ENCODE results near the gene ITPR1.
A peak's percentile ranks its signal among the peaks of the same experiment; 100 is the strongest.

Gene ITPR1

GRCh38 chr3:4493941-4494894 is 1.1 kb downstream of the ITPR1 start (continued):
- TF ChIP-seq ZNF394 (tag by site-specific recombination; IDR thresholded peaks at IDR 0.05; ENCODE audit: borderline replicate concordance): peak; percentile 62
- no peak for TF ChIP-seq KLF1 (tag by site-specific recombination; IDR thresholded peaks at IDR 0.05)
- no peak for TF ChIP-seq ZNF292 (tag by site-specific recombination; IDR thresholded peaks at IDR 0.05; ENCODE audit: borderline replicate concordance, low read depth)
- TF ChIP-seq, protein P1, sequence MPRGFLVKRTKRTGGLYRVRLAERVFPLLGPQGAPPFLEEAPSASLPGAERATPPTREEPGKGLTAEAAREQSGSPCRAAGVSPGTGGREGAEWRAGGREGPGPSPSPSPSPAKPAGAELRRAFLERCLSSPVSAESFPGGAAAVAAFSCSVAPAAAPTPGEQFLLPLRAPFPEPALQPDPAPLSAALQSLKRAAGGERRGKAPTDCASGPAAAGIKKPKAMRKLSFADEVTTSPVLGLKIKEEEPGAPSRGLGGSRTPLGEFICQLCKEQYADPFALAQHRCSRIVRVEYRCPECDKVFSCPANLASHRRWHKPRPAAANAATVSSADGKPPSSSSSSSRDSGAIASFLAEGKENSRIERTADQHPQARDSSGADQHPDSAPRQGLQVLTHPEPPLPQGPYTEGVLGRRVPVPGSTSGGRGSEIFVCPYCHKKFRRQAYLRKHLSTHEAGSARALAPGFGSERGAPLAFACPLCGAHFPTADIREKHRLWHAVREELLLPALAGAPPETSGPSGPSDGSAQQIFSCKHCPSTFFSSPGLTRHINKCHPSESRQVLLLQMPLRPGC (tag by site-specific recombination; IDR thresholded peaks at IDR 0.05): no peak
- TF ChIP-seq ZSCAN4 (tag by site-specific recombination; IDR thresholded peaks at IDR 0.05): no peak
- no peak for TF ChIP-seq ZNF449 (tag by site-specific recombination; IDR thresholded peaks at IDR 0.05)
- TF ChIP-seq FEZF1 (tag by site-specific recombination; IDR thresholded peaks at IDR 0.05): peak; percentile 47; the same call in 1 of the 2 replicates
- TF ChIP-seq SCRT1 (tag by site-specific recombination; IDR thresholded peaks at IDR 0.05; ENCODE audit: borderline replicate concordance): no peak
- no peak for TF ChIP-seq ZNF174 (tag by site-specific recombination; IDR thresholded peaks at IDR 0.05)
- TF ChIP-seq ZFP69B (tag by site-specific recombination; IDR thresholded peaks at IDR 0.05): no peak
- TF ChIP-seq ZBTB48 (tag by site-specific recombination; IDR thresholded peaks at IDR 0.05): 0 out of 2 replicates have a peak, but pooled peaks have one; percentile 15
- TF ChIP-seq ZNF335 (tag by site-specific recombination; conservative IDR thresholded peaks at IDR 0.05): peak; percentile 16; the same call in 1 of the 2 replicates

- TF ChIP-seq PRDM1 (tag by site-specific recombination; IDR thresholded peaks at IDR 0.05) (peak; percentile 80), SCRT2 (tag by site-specific recombination; IDR thresholded peaks at IDR 0.05) (peak; percentile 71), ZNF645 (tag by site-specific recombination; IDR thresholded peaks at IDR 0.05) (no peak), ZNF121 (tag by site-specific recombination; IDR thresholded peaks at IDR 0.05) (no peak), ZNF560 (tag by site-specific recombination; IDR thresholded peaks at IDR 0.05; ENCODE audit: borderline replicate concordance) (no peak), SP3 (tag by site-specific recombination; IDR thresholded peaks at IDR 0.05) (no peak), ZFHX2 (tag by site-specific recombination; conservative IDR thresholded peaks at IDR 0.05) (no peak), ZEB2 (tag by site-specific recombination; IDR thresholded peaks at IDR 0.05) (no peak), ZNF394 (tag by site-specific recombination; IDR thresholded peaks at IDR 0.05; ENCODE audit: borderline replicate concordance) (peak; percentile 1; the same call in 1 of the 2 replicates), ZNF223 (tag by site-specific recombination; IDR thresholded peaks at IDR 0.05) (no peak)
- TF ChIP-seq, protein P2, sequence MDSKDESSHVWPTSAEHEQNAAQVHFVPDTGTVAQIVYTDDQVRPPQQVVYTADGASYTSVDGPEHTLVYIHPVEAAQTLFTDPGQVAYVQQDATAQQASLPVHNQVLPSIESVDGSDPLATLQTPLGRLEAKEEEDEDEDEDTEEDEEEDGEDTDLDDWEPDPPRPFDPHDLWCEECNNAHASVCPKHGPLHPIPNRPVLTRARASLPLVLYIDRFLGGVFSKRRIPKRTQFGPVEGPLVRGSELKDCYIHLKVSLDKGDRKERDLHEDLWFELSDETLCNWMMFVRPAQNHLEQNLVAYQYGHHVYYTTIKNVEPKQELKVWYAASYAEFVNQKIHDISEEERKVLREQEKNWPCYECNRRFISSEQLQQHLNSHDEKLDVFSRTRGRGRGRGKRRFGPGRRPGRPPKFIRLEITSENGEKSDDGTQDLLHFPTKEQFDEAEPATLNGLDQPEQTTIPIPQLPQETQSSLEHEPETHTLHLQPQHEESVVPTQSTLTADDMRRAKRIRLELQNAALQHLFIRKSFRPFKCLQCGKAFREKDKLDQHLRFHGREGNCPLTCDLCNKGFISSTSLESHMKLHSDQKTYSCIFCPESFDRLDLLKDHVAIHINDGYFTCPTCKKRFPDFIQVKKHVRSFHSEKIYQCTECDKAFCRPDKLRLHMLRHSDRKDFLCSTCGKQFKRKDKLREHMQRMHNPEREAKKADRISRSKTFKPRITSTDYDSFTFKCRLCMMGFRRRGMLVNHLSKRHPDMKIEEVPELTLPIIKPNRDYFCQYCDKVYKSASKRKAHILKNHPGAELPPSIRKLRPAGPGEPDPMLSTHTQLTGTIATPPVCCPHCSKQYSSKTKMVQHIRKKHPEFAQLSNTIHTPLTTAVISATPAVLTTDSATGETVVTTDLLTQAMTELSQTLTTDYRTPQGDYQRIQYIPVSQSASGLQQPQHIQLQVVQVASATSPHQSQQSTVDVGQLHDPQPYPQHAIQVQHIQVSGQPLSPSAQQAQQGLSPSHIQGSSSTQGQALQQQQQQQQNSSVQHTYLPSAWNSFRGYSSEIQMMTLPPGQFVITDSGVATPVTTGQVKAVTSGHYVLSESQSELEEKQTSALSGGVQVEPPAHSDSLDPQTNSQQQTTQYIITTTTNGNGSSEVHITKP (tag by site-specific recombination; IDR thresholded peaks at IDR 0.05): peak; percentile 87
- Histone ChIP-seq H3K4me3 (ENCODE audit: low read depth, low read length) (no peak overlapping the region), H3K9me3 (ENCODE audit: control insufficient read depth, insufficient read depth, low read depth, low read length) (no peaks in the 10 kb centered on the region), H3K27ac (ENCODE audit: extremely low read depth, low read depth, low read length) (no peak overlapping the region), H3K36me3 (ENCODE audit: control insufficient read depth in 2 of 2, insufficient read depth in 1 of 2, low read length in 2 of 2) (no peaks in the 10 kb centered on the region; a peak in 1 of 3 replicates), H3K4me1 (ENCODE audit: control insufficient read depth, insufficient read depth, low read length) (peaks cover 13% of the 10 kb centered on the region)
- CTCF ChIA-PET: interaction anchor here (0.6 to 1.6 kb wide), 3 partner anchors 138 to 232 kb away, joined by 3 to 9 read pairs (median 5); no protein-coding TSS in a partner anchor
- POLR2A ChIA-PET: interaction anchor here (1.5 to 3.2 kb wide), 2 partner anchors 14 to 27 kb away, joined by 3 to 56 read pairs; partner anchors contain the start of gene SUMF1
Measured at GRCh38 chr3:4494895-4495264, 1.7 kb downstream of the ITPR1 start.

Measured in HEK293 (cell line).